ENCODE measurements around the gene TMIGD1.

TMIGD1 gene

GRCh38 chr17:30377574-30378240, 43.9 kb upstream of the TMIGD1 start:
- peaks cover 21% of the 10 kb centered on the region for H3K4me1 ChIP-seq (ENCODE audit: insufficient read depth, poor library complexity, severe bottlenecking)

GRCh38 chr17:30376621-30377452, 43.0 kb upstream of the TMIGD1 start:
- Histone ChIP-seq H3K9me3 (ENCODE audit: severe bottlenecking) (no peaks in the 10 kb centered on the region), H3K36me3 (ENCODE audit: low read depth) (no peaks in the 10 kb centered on the region; the same call in 1 of the 2 replicates), H3K4me3 (ENCODE audit: severe bottlenecking) (no peak overlapping the region), H3K27me3 (ENCODE audit: insufficient read depth, poor library complexity, severe bottlenecking) (no peaks in the 10 kb centered on the region), H3K27ac (ENCODE audit: poor library complexity, severe bottlenecking) (no peak overlapping the region), H3K4me1 (ENCODE audit: insufficient read depth, poor library complexity, severe bottlenecking) (peaks cover 21% of the 10 kb centered on the region)
- DNase-seq (ENCODE audit: low spot score) (no peak), ATAC-seq (ENCODE audit: low read depth) (no peak)
- no peak for TF ChIP-seq CTCF (IDR thresholded peaks at IDR 0.05; ENCODE audit: poor library complexity, severe bottlenecking)

More at GRCh38 chr17:30377574-30378240, 43.9 kb upstream of the TMIGD1 start:
- Histone ChIP-seq H3K27me3 (ENCODE audit: insufficient read depth, poor library complexity, severe bottlenecking) (no peaks in the 10 kb centered on the region), H3K4me3 (ENCODE audit: severe bottlenecking) (no peak overlapping the region), H3K27ac (ENCODE audit: poor library complexity, severe bottlenecking) (no peak overlapping the region), H3K9me3 (ENCODE audit: severe bottlenecking) (no peaks in the 10 kb centered on the region), H3K36me3 (ENCODE audit: low read depth) (no peaks in the 10 kb centered on the region; the same call in 1 of the 2 replicates)
- no peak for TF ChIP-seq CTCF (IDR thresholded peaks at IDR 0.05; ENCODE audit: poor library complexity, severe bottlenecking)
- ATAC-seq (ENCODE audit: low read depth) (no peak), DNase-seq (ENCODE audit: low spot score) (no peak)

GRCh38 chr17:30375661-30376060, 41.8 kb upstream of the TMIGD1 start:
- H3K27ac ChIP-seq (ENCODE audit: poor library complexity, severe bottlenecking), result no peak overlapping the region
- ATAC-seq (ENCODE audit: low read depth) (no peak), DNase-seq (ENCODE audit: low spot score) (no peak)
- no peaks in the 10 kb centered on the region for H3K9me3 ChIP-seq (ENCODE audit: severe bottlenecking)
- no peaks in the 10 kb centered on the region for H3K27me3 ChIP-seq (ENCODE audit: insufficient read depth, poor library complexity, severe bottlenecking)
- TF ChIP-seq CTCF (IDR thresholded peaks at IDR 0.05; ENCODE audit: poor library complexity, severe bottlenecking), result no peak
- peaks cover 13% of the 10 kb centered on the region for H3K4me1 ChIP-seq (ENCODE audit: insufficient read depth, poor library complexity, severe bottlenecking)
- H3K36me3 ChIP-seq (ENCODE audit: low read depth), result no peaks in the 10 kb centered on the region
- no peak overlapping the region for H3K4me3 ChIP-seq (ENCODE audit: severe bottlenecking)

- Histone ChIP-seq H3K27me3 (ENCODE audit: insufficient read depth, poor library complexity, severe bottlenecking) (no peaks in the 10 kb centered on the region), H3K4me3 (ENCODE audit: severe bottlenecking) (no peak overlapping the region), H3K27ac (ENCODE audit: poor library complexity, severe bottlenecking) (no peak overlapping the region), H3K4me1 (ENCODE audit: insufficient read depth, poor library complexity, severe bottlenecking) (peaks cover 23% of the 10 kb centered on the region), H3K9me3 (ENCODE audit: severe bottlenecking) (no peaks in the 10 kb centered on the region), H3K36me3 (ENCODE audit: low read depth) (no peaks in the 10 kb centered on the region)
- peak; percentile 25 for TF ChIP-seq CTCF (IDR thresholded peaks at IDR 0.05; ENCODE audit: poor library complexity, severe bottlenecking)
- ATAC-seq (ENCODE audit: low read depth), result peak; percentile 59
- DNase-seq (ENCODE audit: low spot score), result no peak
Observed at GRCh38 chr17:30372755-30373154, 38.9 kb upstream of the TMIGD1 start.

All from RWPE2 (cell line).